Activated CD8-positive, alpha-beta T cell treated with anti-CD3 and anti-CD28 coated beads, Interleukin-2, amount 10 ng/mL, durations not matched to agents 7 days and 5 days (primary cell): Measurements from ENCODE around the gene SYT3. TPM values are rescaled to one million over a fixed set of nuclear protein-coding genes. Genes with fewer than 3 reads are reported as not detected.
"Not testable (repeated sequence)": the region's sequence is repeated elsewhere in the genome, so short reads cannot be mapped to it uniquely, and the experiment has no call there.

Experiments used
- ATAC-seq: fragments of 150-1000 bp; cut with Tn5 transposase; one replicate; pipeline ENCODE4 v1.10.0; 2021; ENCODE audit warnings: moderate library complexity
- CTCF ChIA-PET: fragments of 350-600 bp; sonication (Branson Sonifier 250); formaldehyde crosslinking; loops from one replicate; lab custom pipeline; 2021; ENCODE audit warnings: antibody characterized with exemption; lab: Charles Lee
- POLR2A ChIA-PET: fragments of 350-600 bp; sonication (Branson Sonifier 250); formaldehyde crosslinking; loops from one replicate; lab custom pipeline; 2021; ENCODE audit warnings: antibody characterized with exemption; lab: Charles Lee
- DNase-seq: peaks from one replicate; pipeline ENCODE4 v3.0.0-alpha.2; 2020
- H3K27ac Mint-ChIP-seq: one replicate; pipeline ENCODE4 v1.8.0; 2021; ENCODE audit warnings: mild to moderate bottlenecking, mixed read lengths
- H3K27me3 Mint-ChIP-seq: one replicate; pipeline ENCODE4 v1.8.0; 2021; ENCODE audit warnings: low read depth, mixed read lengths
- H3K36me3 Mint-ChIP-seq: one replicate; pipeline ENCODE4 v1.8.0; 2021; ENCODE audit warnings: low read depth, mixed read lengths
- H3K4me1 Mint-ChIP-seq: one replicate; pipeline ENCODE4 v1.8.0; 2021; ENCODE audit warnings: low read depth, mixed read lengths
- H3K4me3 Mint-ChIP-seq: one replicate; pipeline ENCODE4 v1.8.0; 2021; ENCODE audit warnings: mild to moderate bottlenecking, mixed read lengths
- H3K9me3 Mint-ChIP-seq: one replicate; pipeline ENCODE4 v1.8.0; 2022; ENCODE audit warnings: mixed read lengths; ENCODE audit not compliant: insufficient read depth
- total RNA-seq, 2 experiments: library from RNA; stranded (reverse); gene quantifications; one replicate each; pipeline ENCODE4 v1.2.3, GENCODE V29; 2021

The SYT3 gene
- total RNA-seq, 2 experiments from 2014 or later: not detected

DNA sequence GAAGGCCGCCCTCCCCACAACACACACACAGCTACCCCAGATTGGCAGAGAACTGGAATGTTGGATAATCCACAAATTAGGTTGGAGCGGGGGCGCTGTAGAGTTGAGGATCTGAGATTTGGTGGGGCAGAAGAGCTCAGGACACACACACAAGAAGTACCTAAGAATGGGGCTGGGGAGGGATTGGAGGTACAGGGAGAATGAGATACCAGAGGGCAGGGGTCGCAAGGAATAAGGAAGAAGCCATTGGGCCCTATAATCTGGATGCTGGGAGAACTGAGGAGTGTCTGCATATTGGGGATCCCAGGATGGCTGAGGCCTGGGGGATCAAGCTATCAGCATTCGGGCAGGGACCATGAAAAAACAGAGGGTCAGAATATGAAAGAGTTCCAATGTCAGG is 11.5 kb downstream of the SYT3 start:
- Mint-ChIP-seq H3K27ac (no peak overlapping the region), H3K9me3 (peaks cover under 1% of the 10 kb centered on the region), H3K27me3 (no peaks in the 10 kb centered on the region), H3K4me1 (no peaks in the 10 kb centered on the region), H3K36me3 (no peaks in the 10 kb centered on the region), H3K4me3 (no peak overlapping the region)
- ChIA-PET POLR2A (no interaction called here), CTCF (no interaction called here)
- DNase-seq (no peak), ATAC-seq (no peak)

DNA sequence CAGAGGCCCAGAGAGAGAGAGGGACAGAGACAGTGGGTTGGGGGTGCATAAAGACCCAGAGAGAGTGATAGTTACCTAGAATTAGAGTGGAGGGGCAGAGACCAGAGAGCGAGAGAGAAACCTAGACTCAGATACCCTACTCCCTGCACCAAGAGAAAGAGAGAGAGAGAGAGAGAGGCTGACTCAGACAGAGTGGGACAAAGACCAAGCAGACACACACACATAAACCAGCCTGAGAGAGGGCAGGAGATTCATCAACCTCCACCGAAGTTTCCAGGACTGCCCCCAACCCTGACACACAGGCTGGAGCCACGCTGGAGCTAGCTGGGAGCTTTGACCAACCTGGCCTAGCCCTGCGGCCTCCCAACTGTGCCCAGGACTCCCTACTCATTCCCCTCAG is 12.9 kb downstream of the SYT3 start:
- no peak for DNase-seq
- H3K36me3 Mint-ChIP-seq: no peaks in the 10 kb centered on the region
- H3K4me3 Mint-ChIP-seq: no peak overlapping the region
- no peaks in the 10 kb centered on the region for H3K4me1 Mint-ChIP-seq
- POLR2A ChIA-PET: no interaction called here
- H3K9me3 Mint-ChIP-seq: no peaks in the 10 kb centered on the region
- CTCF ChIA-PET: no interaction called here
- H3K27me3 Mint-ChIP-seq: no peaks in the 10 kb centered on the region
- ATAC-seq: no peak
- no peak overlapping the region for H3K27ac Mint-ChIP-seq

DNA sequence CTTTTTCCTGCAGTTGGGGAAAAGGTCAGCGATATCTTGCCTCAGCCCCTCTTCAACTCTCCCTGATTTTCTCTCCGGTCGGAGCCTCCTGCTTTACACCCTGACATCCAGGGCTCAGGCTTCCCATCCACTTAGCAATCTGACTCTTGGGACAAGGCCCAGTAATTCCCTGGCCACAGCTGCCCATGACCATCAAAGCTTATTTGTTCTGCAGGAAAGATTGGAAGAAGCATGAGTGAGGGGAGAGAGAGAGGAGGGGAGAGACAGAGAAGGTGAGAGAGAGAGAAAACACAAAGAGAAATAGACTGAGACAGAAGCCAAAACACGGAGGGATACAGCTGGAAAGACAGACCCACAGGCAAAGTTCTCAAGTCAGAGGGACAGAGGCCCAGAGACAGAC is 13.7 kb downstream of the SYT3 start:
- no peak for DNase-seq
- Mint-ChIP-seq H3K4me1 (no peaks in the 10 kb centered on the region), H3K4me3 (no peak overlapping the region), H3K27ac (no peak overlapping the region), H3K9me3 (no peaks in the 10 kb centered on the region), H3K36me3 (no peaks in the 10 kb centered on the region), H3K27me3 (no peaks in the 10 kb centered on the region)
- ChIA-PET POLR2A (no interaction called here), CTCF (no interaction called here)
- no peak for ATAC-seq

DNA sequence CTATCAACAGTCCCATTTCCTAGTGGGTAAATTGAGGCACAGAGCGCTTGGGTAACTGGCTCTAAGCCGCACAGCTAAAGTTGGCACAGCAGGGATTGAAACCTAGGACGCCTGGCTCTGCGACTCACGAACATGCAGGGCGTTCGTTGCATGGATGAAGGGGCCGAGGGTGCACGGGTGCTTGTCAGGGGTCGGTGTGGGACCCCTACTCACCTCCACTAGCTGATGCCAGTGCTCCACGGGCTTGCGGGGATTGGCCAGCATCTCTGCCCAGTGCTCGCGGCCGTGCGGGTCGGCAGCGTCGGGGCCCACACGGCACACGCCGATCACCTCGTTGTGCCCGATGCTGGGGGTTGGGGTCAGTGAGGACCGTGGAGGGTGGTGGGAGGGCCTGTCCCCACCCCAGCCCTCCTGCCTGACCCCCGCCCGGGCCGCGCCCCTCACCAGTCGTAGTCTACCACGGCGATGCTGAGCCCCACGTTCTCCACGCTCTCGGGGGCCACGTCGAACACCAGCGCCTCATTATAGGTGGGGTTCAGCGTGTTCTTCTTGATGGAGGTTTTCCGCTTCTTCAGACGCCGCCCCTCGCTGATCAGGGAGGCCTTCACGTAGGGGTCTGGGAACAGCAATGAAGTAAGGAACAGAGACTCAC is 14.6 kb downstream of the SYT3 start:
- no peak for ATAC-seq
- POLR2A ChIA-PET: no interaction called here
- Mint-ChIP-seq H3K9me3 (no peaks in the 10 kb centered on the region), H3K27ac (no peak overlapping the region), H3K27me3 (no peaks in the 10 kb centered on the region), H3K36me3 (no peaks in the 10 kb centered on the region), H3K4me1 (no peaks in the 10 kb centered on the region), H3K4me3 (no peak overlapping the region)
- DNase-seq: no peak
- CTCF ChIA-PET: no interaction called here

DNA sequence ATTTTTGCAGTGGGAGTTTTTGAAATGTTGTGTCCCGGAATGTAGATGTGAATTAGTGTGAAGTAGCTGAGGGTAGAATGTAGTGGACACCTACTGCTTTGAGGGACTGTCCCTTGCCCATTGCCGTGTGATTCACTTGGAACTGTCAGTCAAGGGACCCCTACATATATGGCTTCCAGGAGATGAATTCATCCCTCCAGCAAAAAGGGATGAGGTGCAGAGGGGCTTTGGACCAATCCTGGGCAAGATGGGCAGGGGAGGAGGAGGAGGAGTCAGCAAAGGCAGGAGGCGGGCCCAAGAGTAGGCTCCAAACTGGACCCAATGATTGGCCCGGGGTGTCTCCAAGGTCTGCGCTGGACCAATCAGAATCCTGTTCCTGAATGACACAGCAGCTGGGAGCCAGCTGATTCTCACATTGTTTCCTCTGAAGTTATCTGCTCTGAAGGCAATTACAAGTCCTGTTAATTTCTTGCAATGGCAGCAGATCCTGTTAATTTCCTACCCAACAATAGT is 19.2 kb downstream of the SYT3 start:
- H3K27me3 Mint-ChIP-seq, DNase-seq, H3K36me3 Mint-ChIP-seq, H3K4me3 Mint-ChIP-seq, H3K9me3 Mint-ChIP-seq, CTCF ChIA-PET, POLR2A ChIA-PET, H3K4me1 Mint-ChIP-seq, ATAC-seq, H3K27ac Mint-ChIP-seq: not testable (repeated sequence)

DNA sequence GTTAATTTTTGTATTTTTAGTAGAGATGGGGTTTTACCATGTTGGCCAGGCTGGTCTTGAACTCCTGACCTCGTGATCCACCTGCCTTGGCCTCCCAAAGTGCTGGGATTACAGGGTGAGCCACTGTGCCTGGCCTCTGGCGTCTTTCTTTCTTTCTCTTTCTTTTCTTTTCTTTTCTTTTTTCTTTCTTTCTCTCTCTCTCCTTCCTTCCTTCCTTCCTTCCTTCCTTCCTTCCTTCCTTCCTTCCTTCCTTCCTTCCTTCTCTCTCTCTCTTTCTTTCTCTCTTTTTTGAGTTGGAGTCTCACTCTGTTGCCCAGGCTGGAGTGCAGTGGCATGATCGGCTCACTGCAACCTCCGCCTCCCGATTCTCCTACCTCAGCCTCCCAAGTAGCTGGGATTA is 20.5 kb downstream of the SYT3 start:
- ATAC-seq, DNase-seq, POLR2A ChIA-PET, H3K4me3 Mint-ChIP-seq, CTCF ChIA-PET, H3K4me1 Mint-ChIP-seq, H3K27ac Mint-ChIP-seq, H3K36me3 Mint-ChIP-seq, H3K27me3 Mint-ChIP-seq, H3K9me3 Mint-ChIP-seq: not testable (repeated sequence)

DNA sequence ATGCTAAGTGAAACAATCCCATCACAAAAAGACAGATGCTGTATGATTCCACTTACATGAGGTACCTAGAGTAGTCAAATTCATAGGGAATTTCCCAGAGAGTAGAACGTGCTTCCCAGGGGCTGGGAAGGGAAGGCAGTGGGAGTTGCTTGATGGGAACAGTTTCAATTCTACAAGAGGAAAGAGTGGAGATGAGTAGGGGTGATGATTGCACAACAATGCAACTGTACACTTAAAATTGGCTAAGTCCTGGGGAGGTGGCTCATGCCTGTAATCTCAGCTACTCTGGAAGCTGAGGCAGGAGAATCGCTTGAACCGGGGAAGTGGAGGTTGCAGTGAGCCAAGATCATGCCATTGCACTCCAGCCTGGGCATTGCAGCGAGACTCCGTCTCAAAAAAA is 21.3 kb downstream of the SYT3 start:
- H3K4me1 Mint-ChIP-seq, DNase-seq, H3K36me3 Mint-ChIP-seq, H3K27me3 Mint-ChIP-seq, H3K4me3 Mint-ChIP-seq, H3K9me3 Mint-ChIP-seq, CTCF ChIA-PET, ATAC-seq, H3K27ac Mint-ChIP-seq, POLR2A ChIA-PET: not testable (repeated sequence)

DNA sequence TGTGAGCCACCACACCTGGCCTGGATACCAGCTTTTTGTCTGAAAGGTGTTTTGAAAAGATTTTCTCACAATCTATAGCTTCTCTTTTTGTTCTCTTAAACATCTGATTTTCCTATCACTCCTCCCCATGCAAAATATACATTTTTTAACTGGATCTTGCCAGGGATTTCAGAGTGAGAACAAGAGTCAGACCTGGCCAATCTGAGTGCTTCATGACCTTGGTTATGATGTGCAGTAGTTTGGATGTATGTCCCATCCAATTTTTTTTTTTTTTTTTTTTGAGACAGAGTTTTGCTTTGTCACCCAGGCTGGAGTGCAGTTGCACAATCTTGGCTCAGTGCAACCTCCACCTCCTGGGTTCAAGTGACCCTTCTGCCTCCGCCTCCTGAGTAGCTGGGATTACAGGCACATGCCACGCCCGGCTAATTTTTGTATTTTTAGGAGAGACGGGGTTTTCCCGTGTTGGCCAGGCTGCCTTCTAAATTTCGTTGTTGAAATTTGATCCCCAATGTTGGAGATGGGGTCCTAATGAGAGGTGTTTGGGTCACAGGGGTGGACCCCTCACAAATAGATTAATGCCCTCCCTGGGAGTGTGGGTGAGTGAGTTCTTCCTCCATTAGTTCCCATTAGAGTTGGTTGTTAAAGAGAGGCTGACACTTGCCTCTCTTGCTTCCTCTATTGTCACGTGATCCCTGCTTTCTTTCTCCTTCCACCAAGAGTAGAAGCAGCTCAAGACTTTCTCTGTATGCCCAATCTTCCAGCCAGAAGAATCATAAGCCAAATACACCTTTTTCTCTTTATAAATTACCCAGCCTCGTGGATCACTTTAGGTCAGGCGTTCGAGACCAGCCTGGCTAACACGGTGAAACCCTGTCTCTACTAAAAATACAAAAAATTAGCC is 26.9 kb downstream of the SYT3 start:
- H3K9me3 Mint-ChIP-seq, H3K27ac Mint-ChIP-seq, DNase-seq, ATAC-seq, H3K36me3 Mint-ChIP-seq, H3K4me1 Mint-ChIP-seq, H3K4me3 Mint-ChIP-seq, POLR2A ChIA-PET, H3K27me3 Mint-ChIP-seq: not testable (repeated sequence)
- CTCF ChIA-PET: interaction anchor here (1.2 kb wide), 1 partner anchor 13 kb away, joined by 4 read pairs; no protein-coding TSS in a partner anchor

DNA sequence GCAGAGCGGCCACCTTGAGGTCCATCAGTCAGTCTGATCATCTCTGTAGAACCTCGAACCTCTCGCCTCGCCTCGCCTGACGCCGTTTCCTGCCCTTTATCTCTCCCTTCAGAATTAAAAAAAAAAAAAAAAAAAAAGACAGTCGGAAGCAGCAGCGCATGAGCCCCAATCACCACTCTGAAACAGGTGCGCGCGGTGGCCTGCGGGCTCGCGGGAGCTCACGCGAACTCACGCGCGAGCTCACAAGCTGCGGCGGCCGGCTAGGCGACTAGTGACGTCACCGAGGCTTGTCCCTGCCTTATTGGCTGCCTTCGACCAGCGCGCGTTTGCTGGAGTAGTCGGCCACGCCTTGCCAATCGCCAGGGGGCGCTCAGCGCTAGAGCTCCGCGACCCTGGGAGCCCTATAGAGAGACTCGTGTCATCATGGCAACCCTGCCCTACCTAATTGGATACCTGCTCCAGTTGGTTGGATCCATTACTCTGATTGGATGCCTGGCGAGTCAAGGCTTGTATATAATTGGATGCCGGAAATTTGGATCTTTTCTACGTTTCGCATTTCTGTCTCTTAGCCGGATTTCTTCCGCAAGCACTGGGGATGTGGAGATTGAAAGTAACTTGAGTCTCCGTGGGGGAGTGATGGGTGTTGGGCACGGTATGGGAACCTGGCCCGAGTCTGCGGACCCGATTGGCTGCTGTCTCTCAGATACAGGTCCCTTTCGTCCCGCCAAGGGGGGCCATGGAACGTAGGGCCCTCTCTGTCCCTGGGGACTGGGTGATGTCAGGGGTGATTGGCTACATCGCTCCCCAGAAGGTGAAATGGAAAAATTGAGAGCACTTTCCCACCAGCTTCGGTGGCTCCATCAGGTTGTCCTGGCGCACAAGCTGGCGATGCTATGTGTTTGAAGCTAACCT is 31.6 kb downstream of the SYT3 start:
- POLR2A ChIA-PET: no interaction called here
- H3K4me1 Mint-ChIP-seq: peaks cover 9% of the 10 kb centered on the region
- peaks cover 6% of the 10 kb centered on the region for H3K9me3 Mint-ChIP-seq
- DNase-seq (peak; percentile 84), ATAC-seq (peak; percentile 91)
- peak overlapping the region; percentile 17 for H3K4me3 Mint-ChIP-seq
- H3K27ac Mint-ChIP-seq: no peak overlapping the region
- no peaks in the 10 kb centered on the region for H3K36me3 Mint-ChIP-seq
- H3K27me3 Mint-ChIP-seq: peaks cover 5% of the 10 kb centered on the region
- CTCF ChIA-PET: interaction anchor here (1.0 to 1.5 kb wide), 3 partner anchors 12 to 176 kb away, joined by 3 to 4 read pairs (median 3); no protein-coding TSS in a partner anchor

DNA sequence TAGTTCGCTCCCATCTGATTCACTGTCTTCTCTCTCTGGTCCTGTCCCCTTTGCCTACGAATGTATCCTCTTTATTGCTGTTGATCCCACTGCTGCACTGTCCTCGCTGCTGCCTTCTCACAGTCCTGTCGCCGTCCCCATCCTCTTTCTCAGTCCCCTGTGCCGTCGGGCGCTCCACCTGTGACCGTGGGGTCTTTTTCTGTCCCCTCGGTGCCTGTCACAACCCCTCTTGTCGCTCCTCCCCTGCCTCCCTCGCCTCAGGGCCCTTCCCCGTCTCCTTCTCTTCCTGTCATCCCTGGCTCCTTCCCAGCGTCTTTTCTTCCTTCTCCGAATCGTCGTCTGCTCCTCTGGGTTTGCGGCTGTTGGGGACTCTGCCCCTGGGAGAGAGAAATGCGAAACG is 32.3 kb downstream of the SYT3 start:
- ATAC-seq: no peak
- H3K27ac Mint-ChIP-seq: no peak overlapping the region
- H3K9me3 Mint-ChIP-seq: peaks cover 6% of the 10 kb centered on the region
- no peak for DNase-seq
- no peaks in the 10 kb centered on the region for H3K36me3 Mint-ChIP-seq
- CTCF ChIA-PET: interaction anchor here (1.0 to 1.5 kb wide), 3 partner anchors 11 to 177 kb away, joined by 3 to 4 read pairs (median 3); no protein-coding TSS in a partner anchor
- peaks cover 9% of the 10 kb centered on the region for H3K4me1 Mint-ChIP-seq
- peaks cover 8% of the 10 kb centered on the region for H3K27me3 Mint-ChIP-seq
- no peak overlapping the region for H3K4me3 Mint-ChIP-seq
- POLR2A ChIA-PET: no interaction called here

DNA sequence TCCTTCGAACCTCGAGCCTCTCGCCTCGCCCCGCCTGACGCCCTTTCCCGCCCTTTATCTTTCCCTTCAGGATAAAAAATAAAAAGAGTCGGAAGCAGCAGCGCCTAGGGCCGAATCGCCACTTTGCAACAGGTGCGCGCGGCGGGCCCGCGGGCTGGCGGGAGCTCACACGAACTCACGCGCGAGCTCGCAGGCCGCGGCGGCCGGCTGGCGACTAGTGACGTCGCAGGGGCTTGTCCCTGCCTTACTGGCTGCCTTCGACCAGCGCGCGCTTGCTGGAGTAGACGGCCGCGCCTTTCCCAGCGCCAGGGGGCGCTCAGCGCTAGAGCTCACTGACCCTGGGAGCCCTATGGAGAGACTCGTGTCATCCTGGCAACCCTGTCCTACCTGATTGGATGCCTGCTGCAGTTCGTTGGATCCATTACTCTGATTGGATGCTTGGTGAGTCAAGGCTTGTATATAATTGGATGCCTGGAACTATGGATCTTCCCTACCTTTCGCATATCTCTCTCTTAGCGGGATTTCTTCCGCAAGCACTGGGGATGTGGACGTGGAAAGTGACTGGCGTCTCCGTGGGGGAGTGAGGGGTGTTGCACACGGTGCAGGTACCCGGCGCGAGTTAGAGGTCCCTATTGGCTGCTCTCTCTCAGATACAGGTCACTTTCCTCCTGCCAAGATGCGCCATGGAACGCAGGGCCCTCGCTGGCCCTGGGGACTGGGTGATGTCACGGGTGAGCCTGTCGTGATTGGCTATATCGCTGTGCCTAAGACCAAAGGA is 33.4 kb downstream of the SYT3 start:
- H3K9me3 Mint-ChIP-seq, CTCF ChIA-PET, H3K4me1 Mint-ChIP-seq, POLR2A ChIA-PET, H3K36me3 Mint-ChIP-seq, H3K4me3 Mint-ChIP-seq, DNase-seq, H3K27ac Mint-ChIP-seq: not testable (repeated sequence)
- ATAC-seq: peak; percentile 16
- H3K27me3 Mint-ChIP-seq: peaks cover 16% of the 10 kb centered on the region
